AG09319 (cell line): ENCODE data around the gene FAM174A.

Source experiments
- DNase-seq: peaks from one replicate; pipeline ENCODE4 v3.0.0-alpha.2; 2010; ENCODE audit warnings: low read depth; ENCODE audit errors: extremely low read depth
- CTCF ChIP-seq: IDR thresholded peaks from 2 replicates; pipeline ENCODE4 v1.5.1; 2011; ENCODE audit warnings: low read depth, mild to moderate bottlenecking, inconsistent platforms, low read length, moderate library complexity

FAM174A gene

GRCh38 chr5:100550531-100551051 is 15.4 kb downstream of the FAM174A start:
- no peak for TF ChIP-seq CTCF
- DNase-seq: no peak

- no peak for TF ChIP-seq CTCF
- DNase-seq: no peak
Observed at GRCh38 chr5:100551183-100551582, 16.0 kb downstream of the FAM174A start.

- no peak for DNase-seq
Observed at GRCh38 chr5:100553209-100553608, 18.0 kb downstream of the FAM174A start.

GRCh38 chr5:100560860-100561259 is 25.7 kb downstream of the FAM174A start:
- no peak for TF ChIP-seq CTCF
- DNase-seq: no peak

More at GRCh38 chr5:100553209-100553608, 18.0 kb downstream of the FAM174A start:
- no peak for TF ChIP-seq CTCF

GRCh38 chr5:100562821-100563220 is 27.6 kb downstream of the FAM174A start:
- no peak for TF ChIP-seq CTCF

GRCh38 chr5:100566382-100567141 is 31.4 kb downstream of the FAM174A start:
- DNase-seq: no peak
- no peak for TF ChIP-seq CTCF

More at GRCh38 chr5:100562821-100563220, 27.6 kb downstream of the FAM174A start:
- DNase-seq: no peak

- no peak for TF ChIP-seq CTCF
Observed at GRCh38 chr5:100574716-100575115, 39.5 kb downstream of the FAM174A start.

More at GRCh38 chr5:100574716-100575115, 39.5 kb downstream of the FAM174A start:
- DNase-seq: no peak
